ENCODE results near the gene ACKR3. TPM values are rescaled to one million over a fixed set of nuclear protein-coding genes. Genes with fewer than 3 reads are reported as not detected.

Gene ACKR3
- total and polyA plus RNA-seq, 2 experiments from 2014 or later = 1.0 to 3.0 TPM

DNA sequence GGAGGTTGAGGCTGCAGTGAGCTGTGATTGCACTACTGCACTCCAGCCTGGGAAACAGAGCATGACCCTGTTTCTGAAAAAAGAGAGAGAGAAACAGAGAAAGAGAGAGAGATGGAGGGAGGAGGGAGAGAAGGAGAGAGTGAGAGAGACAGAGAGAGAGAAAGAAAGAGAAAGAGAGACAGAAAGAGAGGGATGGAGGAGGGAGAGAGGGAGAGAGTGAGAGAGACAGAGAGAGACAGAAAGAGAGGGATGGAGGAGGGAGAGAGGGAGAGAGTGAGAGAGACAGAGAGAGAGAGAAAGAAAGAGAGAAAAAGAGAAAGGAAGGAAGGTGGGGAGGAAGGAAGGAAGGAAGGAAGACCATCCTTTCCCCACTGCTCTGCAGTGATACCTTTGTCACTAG, 48.1 kb upstream of the ACKR3 start:
- DNase-seq (ENCODE audit: low spot score) (no peak), ATAC-seq (no peak)
- no peaks in the 10 kb centered on the region for H3K4me1 Mint-ChIP-seq
- H3K27ac Mint-ChIP-seq = no peak overlapping the region
- Histone ChIP-seq H3K27ac (ENCODE audit: low read depth) (no peak overlapping the region), H3K4me3 (no peak overlapping the region), H3K27me3 (ENCODE audit: insufficient read depth) (no peaks in the 10 kb centered on the region), H3K9me2 (ENCODE audit: insufficient read depth) (no peaks in the 10 kb centered on the region), H3K4me2 (no peak overlapping the region), H2AFZ (no peak overlapping the region), H4K20me1 (replicated peaks; ENCODE audit: insufficient read depth) (no peaks in the 10 kb centered on the region; the same call in 1 of the 2 replicates), H3F3A (replicated peaks; ENCODE audit: low read depth) (no peaks in the 10 kb centered on the region), H3K36me3 (ENCODE audit: insufficient read depth) (no peaks in the 10 kb centered on the region), H3K4me1 (ENCODE audit: insufficient read depth) (no peaks in the 10 kb centered on the region), H3K79me2 (replicated peaks; ENCODE audit: insufficient read depth) (no peaks in the 10 kb centered on the region)
- TF ChIP-seq NANOG (IDR thresholded peaks at IDR 0.05; ENCODE audit: borderline replicate concordance) (no peak), STAT1 (IDR thresholded peaks at IDR 0.05; ENCODE audit: unreplicated experiment) (no peak), JUNB (IDR thresholded peaks at IDR 0.05; ENCODE audit: unreplicated experiment) (no peak), CREB1 (CRISPR knock-in tag; IDR thresholded peaks at IDR 0.05; ENCODE audit: low read depth) (no peak), EZH2phosphoT487 (IDR thresholded peaks at IDR 0.05; ENCODE audit: unreplicated experiment) (no peak), EZH2 (IDR thresholded peaks at IDR 0.05; ENCODE audit: low read depth, unreplicated experiment) (no peak), POLR2AphosphoS5 (IDR thresholded peaks at IDR 0.05; ENCODE audit: low read depth) (no peak), ZNF114 (CRISPR knock-in tag; IDR thresholded peaks at IDR 0.05) (no peak), ZNF331 (CRISPR knock-in tag; IDR thresholded peaks at IDR 0.05; ENCODE audit: low read depth) (no peak)
- TF ChIP-seq, protein P1, sequence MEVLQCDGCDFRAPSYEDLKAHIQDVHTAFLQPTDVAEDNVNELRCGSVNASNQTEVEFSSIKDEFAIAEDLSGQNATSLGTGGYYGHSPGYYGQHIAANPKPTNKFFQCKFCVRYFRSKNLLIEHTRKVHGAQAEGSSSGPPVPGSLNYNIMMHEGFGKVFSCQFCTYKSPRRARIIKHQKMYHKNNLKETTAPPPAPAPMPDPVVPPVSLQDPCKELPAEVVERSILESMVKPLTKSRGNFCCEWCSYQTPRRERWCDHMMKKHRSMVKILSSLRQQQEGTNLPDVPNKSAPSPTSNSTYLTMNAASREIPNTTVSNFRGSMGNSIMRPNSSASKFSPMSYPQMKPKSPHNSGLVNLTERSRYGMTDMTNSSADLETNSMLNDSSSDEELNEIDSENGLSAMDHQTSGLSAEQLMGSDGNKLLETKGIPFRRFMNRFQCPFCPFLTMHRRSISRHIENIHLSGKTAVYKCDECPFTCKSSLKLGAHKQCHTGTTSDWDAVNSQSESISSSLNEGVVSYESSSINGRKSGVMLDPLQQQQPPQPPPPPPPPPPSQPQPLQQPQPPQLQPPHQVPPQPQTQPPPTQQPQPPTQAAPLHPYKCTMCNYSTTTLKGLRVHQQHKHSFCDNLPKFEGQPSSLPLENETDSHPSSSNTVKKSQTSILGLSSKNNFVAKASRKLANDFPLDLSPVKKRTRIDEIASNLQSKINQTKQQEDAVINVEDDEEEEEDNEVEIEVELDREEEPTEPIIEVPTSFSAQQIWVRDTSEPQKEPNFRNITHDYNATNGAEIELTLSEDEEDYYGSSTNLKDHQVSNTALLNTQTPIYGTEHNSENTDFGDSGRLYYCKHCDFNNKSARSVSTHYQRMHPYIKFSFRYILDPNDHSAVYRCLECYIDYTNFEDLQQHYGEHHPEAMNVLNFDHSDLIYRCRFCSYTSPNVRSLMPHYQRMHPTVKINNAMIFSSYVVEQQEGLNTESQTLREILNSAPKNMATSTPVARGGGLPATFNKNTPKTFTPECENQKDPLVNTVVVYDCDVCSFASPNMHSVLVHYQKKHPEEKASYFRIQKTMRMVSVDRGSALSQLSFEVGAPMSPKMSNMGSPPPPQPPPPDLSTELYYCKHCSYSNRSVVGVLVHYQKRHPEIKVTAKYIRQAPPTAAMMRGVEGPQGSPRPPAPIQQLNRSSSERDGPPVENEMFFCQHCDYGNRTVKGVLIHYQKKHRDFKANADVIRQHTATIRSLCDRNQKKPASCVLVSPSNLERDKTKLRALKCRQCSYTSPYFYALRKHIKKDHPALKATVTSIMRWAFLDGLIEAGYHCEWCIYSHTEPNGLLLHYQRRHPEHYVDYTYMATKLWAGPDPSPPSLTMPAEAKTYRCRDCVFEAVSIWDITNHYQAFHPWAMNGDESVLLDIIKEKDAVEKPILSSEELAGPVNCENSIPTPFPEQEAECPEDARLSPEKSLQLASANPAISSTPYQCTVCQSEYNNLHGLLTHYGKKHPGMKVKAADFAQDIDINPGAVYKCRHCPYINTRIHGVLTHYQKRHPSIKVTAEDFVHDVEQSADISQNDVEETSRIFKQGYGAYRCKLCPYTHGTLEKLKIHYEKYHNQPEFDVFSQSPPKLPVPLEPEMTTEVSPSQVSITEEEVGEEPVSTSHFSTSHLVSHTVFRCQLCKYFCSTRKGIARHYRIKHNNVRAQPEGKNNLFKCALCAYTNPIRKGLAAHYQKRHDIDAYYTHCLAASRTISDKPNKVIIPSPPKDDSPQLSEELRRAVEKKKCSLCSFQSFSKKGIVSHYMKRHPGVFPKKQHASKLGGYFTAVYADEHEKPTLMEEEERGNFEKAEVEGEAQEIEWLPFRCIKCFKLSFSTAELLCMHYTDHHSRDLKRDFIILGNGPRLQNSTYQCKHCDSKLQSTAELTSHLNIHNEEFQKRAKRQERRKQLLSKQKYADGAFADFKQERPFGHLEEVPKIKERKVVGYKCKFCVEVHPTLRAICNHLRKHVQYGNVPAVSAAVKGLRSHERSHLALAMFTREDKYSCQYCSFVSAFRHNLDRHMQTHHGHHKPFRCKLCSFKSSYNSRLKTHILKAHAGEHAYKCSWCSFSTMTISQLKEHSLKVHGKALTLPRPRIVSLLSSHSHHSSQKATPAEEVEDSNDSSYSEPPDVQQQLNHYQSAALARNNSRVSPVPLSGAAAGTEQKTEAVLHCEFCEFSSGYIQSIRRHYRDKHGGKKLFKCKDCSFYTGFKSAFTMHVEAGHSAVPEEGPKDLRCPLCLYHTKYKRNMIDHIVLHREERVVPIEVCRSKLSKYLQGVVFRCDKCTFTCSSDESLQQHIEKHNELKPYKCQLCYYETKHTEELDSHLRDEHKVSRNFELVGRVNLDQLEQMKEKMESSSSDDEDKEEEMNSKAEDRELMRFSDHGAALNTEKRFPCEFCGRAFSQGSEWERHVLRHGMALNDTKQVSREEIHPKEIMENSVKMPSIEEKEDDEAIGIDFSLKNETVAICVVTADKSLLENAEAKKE (CRISPR knock-in tag; IDR thresholded peaks at IDR 0.05) = no peak
- TF ChIP-seq, protein P2, sequence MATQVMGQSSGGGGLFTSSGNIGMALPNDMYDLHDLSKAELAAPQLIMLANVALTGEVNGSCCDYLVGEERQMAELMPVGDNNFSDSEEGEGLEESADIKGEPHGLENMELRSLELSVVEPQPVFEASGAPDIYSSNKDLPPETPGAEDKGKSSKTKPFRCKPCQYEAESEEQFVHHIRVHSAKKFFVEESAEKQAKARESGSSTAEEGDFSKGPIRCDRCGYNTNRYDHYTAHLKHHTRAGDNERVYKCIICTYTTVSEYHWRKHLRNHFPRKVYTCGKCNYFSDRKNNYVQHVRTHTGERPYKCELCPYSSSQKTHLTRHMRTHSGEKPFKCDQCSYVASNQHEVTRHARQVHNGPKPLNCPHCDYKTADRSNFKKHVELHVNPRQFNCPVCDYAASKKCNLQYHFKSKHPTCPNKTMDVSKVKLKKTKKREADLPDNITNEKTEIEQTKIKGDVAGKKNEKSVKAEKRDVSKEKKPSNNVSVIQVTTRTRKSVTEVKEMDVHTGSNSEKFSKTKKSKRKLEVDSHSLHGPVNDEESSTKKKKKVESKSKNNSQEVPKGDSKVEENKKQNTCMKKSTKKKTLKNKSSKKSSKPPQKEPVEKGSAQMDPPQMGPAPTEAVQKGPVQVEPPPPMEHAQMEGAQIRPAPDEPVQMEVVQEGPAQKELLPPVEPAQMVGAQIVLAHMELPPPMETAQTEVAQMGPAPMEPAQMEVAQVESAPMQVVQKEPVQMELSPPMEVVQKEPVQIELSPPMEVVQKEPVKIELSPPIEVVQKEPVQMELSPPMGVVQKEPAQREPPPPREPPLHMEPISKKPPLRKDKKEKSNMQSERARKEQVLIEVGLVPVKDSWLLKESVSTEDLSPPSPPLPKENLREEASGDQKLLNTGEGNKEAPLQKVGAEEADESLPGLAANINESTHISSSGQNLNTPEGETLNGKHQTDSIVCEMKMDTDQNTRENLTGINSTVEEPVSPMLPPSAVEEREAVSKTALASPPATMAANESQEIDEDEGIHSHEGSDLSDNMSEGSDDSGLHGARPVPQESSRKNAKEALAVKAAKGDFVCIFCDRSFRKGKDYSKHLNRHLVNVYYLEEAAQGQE (IDR thresholded peaks at IDR 0.05; ENCODE audit: unreplicated experiment) = no peak
- TF ChIP-seq, protein P3, sequence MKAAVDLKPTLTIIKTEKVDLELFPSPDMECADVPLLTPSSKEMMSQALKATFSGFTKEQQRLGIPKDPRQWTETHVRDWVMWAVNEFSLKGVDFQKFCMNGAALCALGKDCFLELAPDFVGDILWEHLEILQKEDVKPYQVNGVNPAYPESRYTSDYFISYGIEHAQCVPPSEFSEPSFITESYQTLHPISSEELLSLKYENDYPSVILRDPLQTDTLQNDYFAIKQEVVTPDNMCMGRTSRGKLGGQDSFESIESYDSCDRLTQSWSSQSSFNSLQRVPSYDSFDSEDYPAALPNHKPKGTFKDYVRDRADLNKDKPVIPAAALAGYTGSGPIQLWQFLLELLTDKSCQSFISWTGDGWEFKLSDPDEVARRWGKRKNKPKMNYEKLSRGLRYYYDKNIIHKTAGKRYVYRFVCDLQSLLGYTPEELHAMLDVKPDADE (IDR thresholded peaks at IDR 0.05) = no peak
- TF ChIP-seq, protein P4, sequence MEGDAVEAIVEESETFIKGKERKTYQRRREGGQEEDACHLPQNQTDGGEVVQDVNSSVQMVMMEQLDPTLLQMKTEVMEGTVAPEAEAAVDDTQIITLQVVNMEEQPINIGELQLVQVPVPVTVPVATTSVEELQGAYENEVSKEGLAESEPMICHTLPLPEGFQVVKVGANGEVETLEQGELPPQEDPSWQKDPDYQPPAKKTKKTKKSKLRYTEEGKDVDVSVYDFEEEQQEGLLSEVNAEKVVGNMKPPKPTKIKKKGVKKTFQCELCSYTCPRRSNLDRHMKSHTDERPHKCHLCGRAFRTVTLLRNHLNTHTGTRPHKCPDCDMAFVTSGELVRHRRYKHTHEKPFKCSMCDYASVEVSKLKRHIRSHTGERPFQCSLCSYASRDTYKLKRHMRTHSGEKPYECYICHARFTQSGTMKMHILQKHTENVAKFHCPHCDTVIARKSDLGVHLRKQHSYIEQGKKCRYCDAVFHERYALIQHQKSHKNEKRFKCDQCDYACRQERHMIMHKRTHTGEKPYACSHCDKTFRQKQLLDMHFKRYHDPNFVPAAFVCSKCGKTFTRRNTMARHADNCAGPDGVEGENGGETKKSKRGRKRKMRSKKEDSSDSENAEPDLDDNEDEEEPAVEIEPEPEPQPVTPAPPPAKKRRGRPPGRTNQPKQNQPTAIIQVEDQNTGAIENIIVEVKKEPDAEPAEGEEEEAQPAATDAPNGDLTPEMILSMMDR (conservative IDR thresholded peaks at IDR 0.05; ENCODE audit: low read depth in 2 of 2) = no peak
- H3K4me3 Mint-ChIP-seq = no peak overlapping the region
- H3K27me3 Mint-ChIP-seq (ENCODE audit: insufficient read depth, low read depth, poor library complexity) = peaks cover 3% of the 10 kb centered on the region
- H3K9me3 Mint-ChIP-seq = no peaks in the 10 kb centered on the region; the same call in 2 of the 3 replicates
- H3K36me3 Mint-ChIP-seq (ENCODE audit: low read depth) = no peaks in the 10 kb centered on the region

Data from GM23338 (cell line).